ENCODE results near the gene CSNK1G2. TPM values are rescaled to one million over a fixed set of nuclear protein-coding genes. Genes with fewer than 3 reads are reported as not detected.

Gene CSNK1G2
- total and polyA plus RNA-seq, 2 experiments from 2014 or later = 56.8 to 82.5 TPM

DNA sequence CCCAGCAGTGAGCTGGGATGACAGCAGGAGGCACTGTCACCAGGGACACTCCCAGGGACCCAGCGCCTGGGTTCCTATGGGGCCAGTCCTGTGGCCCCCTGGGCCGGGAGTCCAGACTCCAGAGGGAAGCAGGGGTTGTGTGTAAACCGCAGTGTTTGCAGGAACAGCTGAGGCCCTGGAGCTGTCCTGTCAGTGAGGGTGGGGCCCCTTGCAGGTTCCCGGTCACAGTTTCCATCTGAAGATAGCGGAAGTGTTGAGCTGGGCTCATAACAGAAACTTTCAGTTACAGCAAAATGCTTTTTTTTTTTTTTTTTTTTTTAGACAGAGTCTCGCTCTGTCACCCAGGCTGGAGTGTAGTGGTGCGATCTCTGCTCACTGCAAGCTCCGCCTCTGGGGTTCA, 17.7 kb upstream of the CSNK1G2 start:
- no peak overlapping the region for H3K4me2 ChIP-seq
- H3K9me2 ChIP-seq (replicated peaks; ENCODE audit: insufficient read depth) = no peaks in the 10 kb centered on the region
- no peak for DNase-seq (ENCODE audit: low spot score)
- H4K20me1 ChIP-seq (ENCODE audit: insufficient read depth, poor library complexity, severe bottlenecking) = no peaks in the 10 kb centered on the region
- no peaks in the 10 kb centered on the region for H3K9me3 ChIP-seq (ENCODE audit: low read depth)
- no peak overlapping the region for H3K4me3 ChIP-seq
- no peaks in the 10 kb centered on the region for H3K27me3 ChIP-seq
- no peaks in the 10 kb centered on the region for H3K36me3 ChIP-seq (replicated peaks; ENCODE audit: insufficient read depth, low read depth)
- H2AFZ ChIP-seq = no peak overlapping the region
- 98% methylated on average over 8 of the region's 8 CpGs for WGBS (ENCODE audit: low lambda C conversion rate, missing lambda C conversion rate)
- no peak overlapping the region for H3K27ac ChIP-seq
- TF ChIP-seq EZH2phosphoT487 (IDR thresholded peaks at IDR 0.05; ENCODE audit: low read depth, severe bottlenecking, unreplicated experiment) (no peak), EZH2 (IDR thresholded peaks at IDR 0.05; ENCODE audit: borderline replicate concordance) (no peak), CTCF (IDR thresholded peaks at IDR 0.05; ENCODE audit: poor library complexity) (no peak)
- H3K79me2 ChIP-seq = no peaks in the 10 kb centered on the region
- H3K4me1 ChIP-seq (ENCODE audit: insufficient read depth) = no peaks in the 10 kb centered on the region

DNA sequence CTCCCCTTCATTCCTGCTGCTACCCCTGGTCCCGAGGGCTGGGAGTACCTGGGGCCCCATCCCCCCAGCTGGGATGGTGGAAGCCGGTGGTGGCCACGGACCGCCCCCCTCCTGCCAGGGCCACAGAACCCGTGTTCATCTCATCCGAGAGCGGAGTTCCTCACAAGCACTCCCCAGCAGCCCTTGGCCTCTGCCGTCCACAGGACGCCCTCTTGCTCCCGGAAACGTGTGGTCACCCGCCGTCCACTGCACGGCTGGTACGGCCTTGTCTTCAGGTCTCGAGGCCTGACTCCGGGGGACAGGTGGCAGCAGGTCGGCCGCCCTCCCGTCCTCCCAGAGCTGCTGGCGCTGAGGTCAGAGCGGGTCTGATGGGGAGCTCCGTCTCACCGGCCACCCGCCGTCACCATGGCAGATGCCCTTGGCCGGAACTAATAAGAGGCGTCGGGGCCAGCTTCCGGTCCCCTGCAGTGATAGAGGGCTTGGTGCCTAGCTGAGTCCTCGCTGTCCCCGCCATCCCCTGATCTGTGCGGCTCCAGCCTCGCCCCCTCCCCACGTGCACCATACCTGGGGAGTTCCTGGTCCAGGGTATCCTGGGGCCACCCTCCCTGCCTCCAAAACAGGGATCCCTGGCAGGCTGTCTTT, 16.5 kb upstream of the CSNK1G2 start:
- TF ChIP-seq EZH2 (IDR thresholded peaks at IDR 0.05; ENCODE audit: borderline replicate concordance) (no peak), EZH2phosphoT487 (IDR thresholded peaks at IDR 0.05; ENCODE audit: low read depth, severe bottlenecking, unreplicated experiment) (no peak), CTCF (IDR thresholded peaks at IDR 0.05; ENCODE audit: poor library complexity) (no peak)
- Histone ChIP-seq H3K27me3 (no peaks in the 10 kb centered on the region), H3K4me1 (ENCODE audit: insufficient read depth) (no peaks in the 10 kb centered on the region), H4K20me1 (ENCODE audit: insufficient read depth, poor library complexity, severe bottlenecking) (no peaks in the 10 kb centered on the region), H3K4me2 (no peak overlapping the region), H3K79me2 (no peaks in the 10 kb centered on the region), H3K9me2 (replicated peaks; ENCODE audit: insufficient read depth) (no peaks in the 10 kb centered on the region), H3K9me3 (ENCODE audit: low read depth) (no peaks in the 10 kb centered on the region), H3K36me3 (replicated peaks; ENCODE audit: insufficient read depth, low read depth) (no peaks in the 10 kb centered on the region), H3K4me3 (no peak overlapping the region), H2AFZ (no peak overlapping the region), H3K27ac (no peak overlapping the region)
- no peak for DNase-seq (ENCODE audit: low spot score)
- 95% methylated on average over 30 of the region's 35 CpGs for WGBS (ENCODE audit: low lambda C conversion rate, missing lambda C conversion rate)

- H3K9me3 ChIP-seq (ENCODE audit: low read depth) = no peaks in the 10 kb centered on the region
- 97% methylated on average over 16 of the region's 16 CpGs for WGBS (ENCODE audit: low lambda C conversion rate, missing lambda C conversion rate)
- TF ChIP-seq EZH2phosphoT487 (IDR thresholded peaks at IDR 0.05; ENCODE audit: low read depth, severe bottlenecking, unreplicated experiment) (no peak), EZH2 (IDR thresholded peaks at IDR 0.05; ENCODE audit: borderline replicate concordance) (no peak), CTCF (IDR thresholded peaks at IDR 0.05; ENCODE audit: poor library complexity) (no peak)
- no peak for DNase-seq (ENCODE audit: low spot score)
- H3K79me2 ChIP-seq = no peaks in the 10 kb centered on the region
- H3K27ac ChIP-seq = no peak overlapping the region
- no peak overlapping the region for H3K4me2 ChIP-seq
- H3K4me1 ChIP-seq (ENCODE audit: insufficient read depth) = peaks cover 5% of the 10 kb centered on the region
- no peaks in the 10 kb centered on the region for H3K36me3 ChIP-seq (replicated peaks; ENCODE audit: insufficient read depth, low read depth)
- no peak overlapping the region for H2AFZ ChIP-seq
- H3K4me3 ChIP-seq = no peak overlapping the region
- no peaks in the 10 kb centered on the region for H4K20me1 ChIP-seq (ENCODE audit: insufficient read depth, poor library complexity, severe bottlenecking)
- H3K9me2 ChIP-seq (replicated peaks; ENCODE audit: insufficient read depth) = no peaks in the 10 kb centered on the region
- no peaks in the 10 kb centered on the region for H3K27me3 ChIP-seq
Measured at GRCh38 chr19:1925544-1925943, 15.4 kb upstream of the CSNK1G2 start.

All from hepatocyte (in vitro differentiated cells).